WTC11 (cell line): ENCODE data around the gene HIVEP2. TPM values are rescaled to one million over a fixed set of nuclear protein-coding genes. Genes with fewer than 3 reads are reported as not detected.

Experiments used
- ATAC-seq: fragments of 200-7000 bp; cut with Tn5 transposase; 2 replicates; pipeline ENCODE4 v1.10.0; 2021; ENCODE audit warnings: mild to moderate bottlenecking, moderate library complexity
- CTCF ChIA-PET: fragments of 300-600 bp; sonication (Branson Sonifier 250); formaldehyde crosslinking; loops from one replicate; lab custom pipeline; 2021; ENCODE audit warnings: antibody characterized with exemption; lab: Charles Lee
- POLR2A ChIA-PET: fragments of 350-600 bp; sonication (Branson Sonifier 250); formaldehyde crosslinking; loops from one replicate; lab custom pipeline; 2021; ENCODE audit warnings: antibody characterized with exemption; lab: Charles Lee
- DNase-seq: peaks from one replicate; pipeline ENCODE4 v3.0.0; 2021; ENCODE audit warnings: low spot score
- H3K27ac Mint-ChIP-seq: 2 replicates; pipeline ENCODE4 v1.8.0; 2021; ENCODE audit warnings: mixed read lengths
- H3K27me3 Mint-ChIP-seq: 2 replicates; pipeline ENCODE4 v1.8.0; 2021; ENCODE audit warnings: low read depth, mild to moderate bottlenecking, moderate library complexity, mixed read lengths
- H3K36me3 Mint-ChIP-seq: 2 replicates; pipeline ENCODE4 v1.8.0; 2021; ENCODE audit warnings: mixed read lengths
- H3K4me1 Mint-ChIP-seq: 2 replicates; pipeline ENCODE4 v1.8.0; 2022; ENCODE audit warnings: mixed read lengths
- H3K4me3 Mint-ChIP-seq: 2 replicates; pipeline ENCODE4 v1.8.0; 2021; ENCODE audit warnings: mild to moderate bottlenecking, moderate library complexity, mixed read lengths
- H3K9me3 Mint-ChIP-seq: 2 replicates; pipeline ENCODE4 v1.8.0; 2021; ENCODE audit warnings: mixed read lengths
- AR ChIP-seq: fragments of 250-450 bp; sonication (Bioruptor Pico); IDR thresholded peaks from 2 replicates; pipeline ENCODE4 v1.9.0; 2021; ENCODE audit warnings: mild to moderate bottlenecking
- ATF2 ChIP-seq: sonication (generic); formaldehyde crosslinking; IDR thresholded peaks from 2 replicates; pipeline ENCODE4 v1.8.1; 2022; ENCODE audit warnings: low read depth, missing genetic modification reagents, borderline replicate concordance
- EMX1 ChIP-seq: fragments of 250-450 bp; sonication (Bioruptor Pico); IDR thresholded peaks from 2 replicates; pipeline ENCODE4 v1.8.0; 2021; ENCODE audit warnings: mild to moderate bottlenecking
- ETV6 ChIP-seq: sonication (generic); formaldehyde crosslinking; IDR thresholded peaks from 2 replicates; pipeline ENCODE4 v1.8.1; 2022; ENCODE audit warnings: mild to moderate bottlenecking, missing genetic modification reagents
- HMGXB4 ChIP-seq: sonication (generic); formaldehyde crosslinking; IDR thresholded peaks from 2 replicates; pipeline ENCODE4 v1.8.1; 2023; ENCODE audit warnings: mild to moderate bottlenecking, moderate library complexity, missing genetic modification reagents
- IRF1 ChIP-seq: sonication (generic); formaldehyde crosslinking; IDR thresholded peaks from 2 replicates; pipeline ENCODE4 v1.8.0; 2023; ENCODE audit warnings: missing genetic modification reagents
- MAX ChIP-seq: sonication (generic); formaldehyde crosslinking; IDR thresholded peaks from 2 replicates; pipeline ENCODE4 v1.8.0; 2022; ENCODE audit warnings: mild to moderate bottlenecking, missing genetic modification reagents
- MXD4 ChIP-seq: fragments of 250-450 bp; sonication (Bioruptor Pico); IDR thresholded peaks from 2 replicates; pipeline ENCODE4 v1.8.0; 2021; ENCODE audit warnings: mild to moderate bottlenecking, moderate library complexity, borderline replicate concordance
- MYBL2 ChIP-seq: sonication (generic); formaldehyde crosslinking; IDR thresholded peaks from 2 replicates; pipeline ENCODE4 v1.8.1; 2023; ENCODE audit warnings: mild to moderate bottlenecking, moderate library complexity, missing genetic modification reagents
- NFE2L1 ChIP-seq: sonication (generic); formaldehyde crosslinking; IDR thresholded peaks from 2 replicates; pipeline ENCODE4 v1.8.1; 2023; ENCODE audit warnings: missing genetic modification reagents
- NR1H2 ChIP-seq: sonication (generic); formaldehyde crosslinking; IDR thresholded peaks from 2 replicates; pipeline ENCODE4 v1.9.0; 2021; ENCODE audit warnings: mild to moderate bottlenecking, moderate library complexity, missing genetic modification reagents
- OVOL2 ChIP-seq: fragments of 250-450 bp; sonication (Bioruptor Pico); IDR thresholded peaks from 2 replicates; pipeline ENCODE4 v1.9.0; 2021; ENCODE audit warnings: mild to moderate bottlenecking, borderline replicate concordance
- RELA ChIP-seq: sonication (generic); formaldehyde crosslinking; IDR thresholded peaks from 2 replicates; pipeline ENCODE4 v1.8.1; 2022; ENCODE audit warnings: missing genetic modification reagents, mild to moderate bottlenecking, borderline replicate concordance
- SMAD3 ChIP-seq: sonication (generic); formaldehyde crosslinking; IDR thresholded peaks from 2 replicates; pipeline ENCODE4 v1.8.0; 2022; ENCODE audit warnings: missing genetic modification reagents, mild to moderate bottlenecking, borderline replicate concordance
- SOX15 ChIP-seq: fragments of 250-450 bp; sonication (Bioruptor Pico); IDR thresholded peaks from 2 replicates; pipeline ENCODE4 v1.9.0; 2021; ENCODE audit warnings: mild to moderate bottlenecking
- TCF7 ChIP-seq: sonication (generic); formaldehyde crosslinking; IDR thresholded peaks from 2 replicates; pipeline ENCODE4 v1.8.0; 2022; ENCODE audit warnings: mild to moderate bottlenecking, low read depth, missing genetic modification reagents, moderate library complexity
- TEAD4 ChIP-seq: sonication (generic); formaldehyde crosslinking; IDR thresholded peaks from 2 replicates; pipeline ENCODE4 v1.8.0; 2022; ENCODE audit warnings: mild to moderate bottlenecking, missing genetic modification reagents
- ZNF219 ChIP-seq: sonication (generic); formaldehyde crosslinking; IDR thresholded peaks from 2 replicates; pipeline ENCODE4 v1.8.0; 2023; ENCODE audit warnings: missing genetic modification reagents, mild to moderate bottlenecking, borderline replicate concordance
- ZNF232 ChIP-seq: sonication (generic); formaldehyde crosslinking; IDR thresholded peaks from 2 replicates; pipeline ENCODE4 v1.8.0; 2022; ENCODE audit warnings: mild to moderate bottlenecking, missing genetic modification reagents
- ZNF416 ChIP-seq: fragments of 250-450 bp; sonication (Bioruptor Pico); IDR thresholded peaks from 2 replicates; pipeline ENCODE4 v1.9.0; 2021; ENCODE audit warnings: mild to moderate bottlenecking, inconsistent platforms
- ZNF532 ChIP-seq: fragments of 250-450 bp; sonication (Bioruptor Pico); IDR thresholded peaks from 2 replicates; pipeline ENCODE4 v1.9.0; 2021; ENCODE audit warnings: mild to moderate bottlenecking, borderline replicate concordance
- ZNF671 ChIP-seq: fragments of 250-450 bp; sonication (Bioruptor Pico); IDR thresholded peaks from 2 replicates; pipeline ENCODE4 v1.8.0; 2021; ENCODE audit warnings: mild to moderate bottlenecking
- total RNA-seq: library from RNA; stranded (reverse); gene quantifications from 3 replicates; pipeline ENCODE4 v1.2.3, GENCODE V29; 2021

Gene HIVEP2
- total RNA-seq, 1 experiment from 2014 or later, result 11.5 TPM

- no peak overlapping the region for H3K4me3 Mint-ChIP-seq
- no peak overlapping the region for H3K27ac Mint-ChIP-seq
- DNase-seq (no peak), ATAC-seq (no peak)
- no peaks in the 10 kb centered on the region for H3K27me3 Mint-ChIP-seq
- ChIA-PET POLR2A (no interaction called here), CTCF (no interaction called here)
- H3K9me3 Mint-ChIP-seq, result no peaks in the 10 kb centered on the region
- no peaks in the 10 kb centered on the region for H3K4me1 Mint-ChIP-seq
- TF ChIP-seq ZNF232 (CRISPR knock-in tag) (no peak), OVOL2 (no peak), ATF2 (CRISPR knock-in tag) (no peak), HMGXB4 (no peak), ZNF219 (no peak), ZNF416 (CRISPR knock-in tag) (no peak), ETV6 (no peak), TEAD4 (CRISPR knock-in tag) (no peak)
- peaks cover 26% of the 10 kb centered on the region for H3K36me3 Mint-ChIP-seq
Observed at GRCh38 chr6:142763205-142763604, 181.8 kb downstream of the HIVEP2 start.

- no peak for ATAC-seq
- POLR2A ChIA-PET, result no interaction called here
- peaks cover 26% of the 10 kb centered on the region for H3K36me3 Mint-ChIP-seq
- no peaks in the 10 kb centered on the region for H3K9me3 Mint-ChIP-seq
- no peak overlapping the region for H3K4me3 Mint-ChIP-seq
- no peak for DNase-seq
- no peaks in the 10 kb centered on the region for H3K4me1 Mint-ChIP-seq
- no peaks in the 10 kb centered on the region for H3K27me3 Mint-ChIP-seq
- TF ChIP-seq NR1H2 (CRISPR knock-in tag), result no peak
- TF ChIP-seq, all 79 proteins: peak for 0
- H3K27ac Mint-ChIP-seq, result no peak overlapping the region
- CTCF ChIA-PET, result no interaction called here
Observed at GRCh38 chr6:142761756-142762155, 183.2 kb downstream of the HIVEP2 start.

GRCh38 chr6:142760152-142760551, 184.8 kb downstream of the HIVEP2 start:
- no peaks in the 10 kb centered on the region for H3K27me3 Mint-ChIP-seq
- peaks cover 30% of the 10 kb centered on the region for H3K36me3 Mint-ChIP-seq
- CTCF ChIA-PET, result interaction anchor here (1.2 kb wide), 1 partner anchor 267 kb away, joined by 3 read pairs; no protein-coding TSS in a partner anchor
- no peak for DNase-seq
- POLR2A ChIA-PET, result interaction anchor here (0.6 kb wide), 1 partner anchor 29 kb away, joined by 3 read pairs; no protein-coding TSS in a partner anchor
- H3K4me1 Mint-ChIP-seq, result peaks cover 4% of the 10 kb centered on the region
- no peak overlapping the region for H3K27ac Mint-ChIP-seq
- no peak overlapping the region for H3K4me3 Mint-ChIP-seq
- H3K9me3 Mint-ChIP-seq, result no peaks in the 10 kb centered on the region
- ATAC-seq, result no peak
- TF ChIP-seq EMX1 (CRISPR knock-in tag) (no peak), RELA (CRISPR knock-in tag) (no peak), AR (CRISPR knock-in tag) (no peak), OVOL2 (no peak), MXD4 (CRISPR knock-in tag) (no peak), ZNF532 (CRISPR knock-in tag) (no peak), MAX (CRISPR knock-in tag) (no peak), TCF7 (CRISPR knock-in tag) (no peak), MYBL2 (CRISPR knock-in tag) (no peak), ZNF671 (CRISPR knock-in tag) (no peak), SMAD3 (CRISPR knock-in tag) (no peak), SOX15 (CRISPR knock-in tag) (no peak), IRF1 (CRISPR knock-in tag) (no peak), NFE2L1 (CRISPR knock-in tag) (no peak)
